LNCAP (cell line): ENCODE measurements around the gene MLC1.

Experiments used
- TF ChIP-seq, protein P1 (sequence below): fragments of 450-650 bp; IDR thresholded peaks from 2 replicates; pipeline ENCODE4 v1.5.1; 2017; ENCODE audit warnings: mild to moderate bottlenecking

MLC1 gene

DNA sequence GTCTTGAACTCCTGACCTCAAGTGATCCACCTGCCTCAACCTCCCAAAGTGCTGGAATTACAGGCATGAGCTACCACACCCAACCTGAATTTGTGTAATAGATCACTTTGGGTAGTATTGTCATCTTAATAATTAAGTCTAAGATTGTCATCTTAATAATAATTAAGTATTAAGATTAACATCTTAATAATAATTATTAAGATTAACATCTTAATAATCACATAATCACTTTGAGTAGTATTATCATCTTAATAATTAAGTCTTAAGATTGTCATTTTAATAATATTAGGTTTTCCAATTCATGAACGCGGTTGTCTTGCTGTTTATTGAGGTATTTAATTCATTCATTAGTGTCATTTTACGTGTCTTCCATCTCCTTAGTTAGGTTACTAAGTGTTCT, 12.8 kb upstream of the MLC1 start:
- TF ChIP-seq, protein P1, sequence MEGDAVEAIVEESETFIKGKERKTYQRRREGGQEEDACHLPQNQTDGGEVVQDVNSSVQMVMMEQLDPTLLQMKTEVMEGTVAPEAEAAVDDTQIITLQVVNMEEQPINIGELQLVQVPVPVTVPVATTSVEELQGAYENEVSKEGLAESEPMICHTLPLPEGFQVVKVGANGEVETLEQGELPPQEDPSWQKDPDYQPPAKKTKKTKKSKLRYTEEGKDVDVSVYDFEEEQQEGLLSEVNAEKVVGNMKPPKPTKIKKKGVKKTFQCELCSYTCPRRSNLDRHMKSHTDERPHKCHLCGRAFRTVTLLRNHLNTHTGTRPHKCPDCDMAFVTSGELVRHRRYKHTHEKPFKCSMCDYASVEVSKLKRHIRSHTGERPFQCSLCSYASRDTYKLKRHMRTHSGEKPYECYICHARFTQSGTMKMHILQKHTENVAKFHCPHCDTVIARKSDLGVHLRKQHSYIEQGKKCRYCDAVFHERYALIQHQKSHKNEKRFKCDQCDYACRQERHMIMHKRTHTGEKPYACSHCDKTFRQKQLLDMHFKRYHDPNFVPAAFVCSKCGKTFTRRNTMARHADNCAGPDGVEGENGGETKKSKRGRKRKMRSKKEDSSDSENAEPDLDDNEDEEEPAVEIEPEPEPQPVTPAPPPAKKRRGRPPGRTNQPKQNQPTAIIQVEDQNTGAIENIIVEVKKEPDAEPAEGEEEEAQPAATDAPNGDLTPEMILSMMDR: no peak

DNA sequence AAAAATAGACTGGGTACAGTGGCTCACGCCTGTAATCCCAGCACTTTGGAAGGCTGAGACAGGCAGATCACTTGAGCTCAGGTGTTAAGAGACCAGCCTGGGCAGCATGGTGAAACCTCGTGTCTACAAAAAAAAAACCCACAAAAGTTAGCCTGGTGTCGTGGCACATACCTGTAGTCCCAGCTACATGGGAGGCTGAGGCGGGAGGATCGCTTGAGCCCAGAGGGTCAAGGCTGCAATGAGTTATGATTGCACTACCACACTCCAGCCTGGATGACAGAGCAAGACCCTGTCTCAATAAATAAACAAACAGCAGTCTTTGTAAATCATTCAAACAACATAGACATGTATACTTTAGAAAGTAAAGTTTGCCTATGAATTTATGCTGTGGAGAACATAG, 7.1 kb upstream of the MLC1 start:
- TF ChIP-seq, protein P1: no peak

DNA sequence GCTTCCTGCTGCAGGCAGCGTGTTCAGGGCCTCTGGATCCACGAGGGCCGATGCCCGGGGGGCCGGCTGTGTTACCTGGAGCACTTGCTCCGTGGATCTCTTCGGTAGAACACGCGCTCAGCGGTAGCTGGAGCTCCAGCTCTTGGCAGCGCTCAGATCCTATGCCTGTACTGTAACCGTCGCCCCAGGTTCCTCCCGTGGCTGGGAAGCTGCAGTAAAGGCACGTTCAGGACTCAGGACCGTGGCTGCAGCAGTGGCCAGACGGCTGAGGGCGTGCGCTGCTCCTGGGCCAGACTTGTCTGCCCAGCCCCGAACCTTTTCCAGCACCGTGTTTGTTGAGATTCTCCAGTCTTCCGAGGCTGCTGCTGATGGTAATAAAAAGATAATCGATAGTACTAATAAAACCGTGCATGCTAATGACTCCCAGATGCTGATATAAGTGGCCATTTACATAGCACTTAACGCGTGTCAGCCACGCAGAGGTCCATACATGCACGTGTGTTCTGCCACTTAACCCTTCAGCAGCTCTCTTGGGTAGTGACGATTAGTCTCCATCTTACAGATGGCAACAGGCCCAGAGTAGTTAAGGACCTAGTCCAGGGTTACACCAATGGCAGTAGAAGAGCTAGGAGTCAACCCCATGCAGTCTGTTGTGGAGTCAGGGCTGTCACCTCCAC, 6.0 kb upstream of the MLC1 start:
- TF ChIP-seq, protein P1: no peak

DNA sequence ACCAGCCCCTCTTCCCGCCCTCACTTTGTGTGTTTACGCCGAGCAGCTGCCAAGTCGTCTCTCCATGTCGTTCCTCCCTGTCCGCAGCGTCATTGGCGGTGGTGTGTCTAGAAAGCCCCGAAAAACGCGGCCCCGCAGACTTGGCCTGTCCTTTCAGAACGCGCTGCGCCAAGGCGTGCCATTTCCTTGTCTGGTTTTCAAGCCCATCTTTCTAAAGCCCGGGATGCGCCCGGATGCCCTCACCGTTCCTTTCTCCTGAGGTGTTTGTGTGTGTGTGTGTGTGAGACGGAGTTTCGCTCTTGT, 5.1 kb upstream of the MLC1 start:
- TF ChIP-seq, protein P1: no peak

DNA sequence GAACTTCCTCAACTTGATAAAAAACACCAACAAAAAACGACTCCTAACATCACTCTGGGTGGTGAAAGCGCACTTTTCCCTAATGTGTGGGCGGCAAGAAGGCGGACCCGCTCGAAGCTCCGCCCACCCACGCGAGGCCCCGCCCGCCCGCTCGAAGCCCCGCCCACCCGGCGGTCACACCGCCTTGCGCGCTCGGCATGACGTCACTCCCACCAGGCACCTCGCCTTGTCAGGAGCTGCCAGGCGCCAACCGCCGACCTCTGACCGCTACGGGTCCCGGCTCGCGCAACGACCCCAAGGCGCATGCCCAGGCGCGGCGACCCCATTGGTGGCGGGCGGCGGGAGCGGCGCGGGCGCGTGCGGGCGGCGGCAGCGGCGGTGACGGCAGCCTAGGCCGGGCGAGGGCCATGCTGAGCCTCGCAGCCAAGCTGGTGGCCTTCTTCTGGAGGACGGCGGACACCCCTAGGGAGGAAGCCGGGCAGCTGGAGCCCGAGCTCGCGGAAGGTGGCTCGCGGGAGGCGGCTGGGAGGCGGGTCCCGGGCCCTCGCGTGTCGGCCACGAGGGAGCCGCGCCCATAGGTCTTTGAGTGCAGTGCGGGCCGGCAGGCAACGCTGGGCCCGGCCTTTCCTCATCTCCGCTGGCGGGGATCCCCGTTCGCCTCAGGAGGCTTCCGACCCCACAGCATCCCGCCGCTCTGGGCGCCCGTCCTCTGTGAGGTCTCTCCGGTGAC, 4.6 kb upstream of the MLC1 start, which contains the start of gene MOV10L1:
MOV10L1 (plus strand) TSS at position 325 of the 730 bp plus-strand sequence; CDS start at position 408, 83 bp downstream.
- TF ChIP-seq, protein P1: no peak

DNA sequence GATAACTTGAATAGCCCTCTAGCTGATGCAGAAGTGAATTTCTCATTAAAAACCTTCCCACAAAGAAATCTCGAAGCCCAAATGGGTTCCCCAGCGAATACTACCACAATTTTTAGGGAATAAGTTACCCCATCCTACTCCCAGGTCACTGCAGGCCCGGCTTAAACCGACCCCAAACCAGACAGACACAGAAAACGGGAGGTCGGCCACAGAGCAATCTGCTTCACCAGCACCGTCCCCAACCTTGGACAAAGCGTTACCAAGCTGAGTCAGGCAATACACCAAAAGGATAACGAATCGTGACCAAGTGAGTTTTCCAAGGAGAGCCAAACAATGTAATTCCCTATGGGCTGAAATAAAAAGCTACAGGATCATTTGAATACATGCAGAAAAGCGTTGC, 4.0 kb upstream of the MLC1 start:
- TF ChIP-seq, protein P1: no peak

DNA sequence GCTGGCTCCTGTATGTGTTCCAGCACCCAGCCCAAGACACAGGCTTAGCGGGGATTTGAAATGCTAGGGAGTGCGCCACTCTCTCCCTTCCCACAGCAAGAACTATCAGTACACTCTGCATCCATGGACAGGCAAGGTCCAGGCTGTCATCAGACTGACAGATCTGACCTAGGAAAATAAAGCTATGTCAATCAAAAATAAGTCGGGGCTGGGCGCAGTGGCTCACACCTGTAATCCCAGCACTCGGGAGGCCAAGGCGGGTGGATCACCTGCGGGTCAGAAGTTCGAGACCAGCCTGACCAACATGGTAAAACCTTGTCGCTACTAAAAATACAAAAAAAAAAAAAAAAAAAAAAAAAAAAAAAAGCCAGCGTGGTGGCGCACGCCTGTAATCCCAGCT, 2.9 kb upstream of the MLC1 start:
- TF ChIP-seq, protein P1: no peak
